ENCODE data around the gene FLNA.
"Not testable (repeated sequence)": the region's sequence is repeated elsewhere in the genome, so short reads cannot be mapped to it uniquely, and the experiment has no call there.

The FLNA gene

DNA sequence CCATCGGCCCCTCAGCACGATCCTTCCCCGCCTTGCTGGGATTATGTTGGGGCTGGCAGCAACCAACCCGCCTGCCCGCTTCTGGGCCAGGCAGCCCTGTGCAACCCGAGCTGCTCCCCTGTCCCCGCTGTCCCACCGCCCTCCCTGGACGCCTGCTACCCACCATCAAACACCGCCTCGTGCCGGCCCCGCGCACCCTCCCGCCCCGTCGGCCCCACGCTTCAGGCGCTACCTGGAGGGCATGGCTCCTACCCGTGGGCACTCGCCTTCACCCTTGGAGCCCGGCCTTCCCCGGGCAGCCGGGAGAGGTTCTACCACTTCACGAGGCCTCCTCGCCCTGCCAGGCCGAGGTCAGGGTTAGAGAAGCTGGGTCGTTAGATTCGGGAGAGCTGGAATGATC, 41.9 kb downstream of the FLNA start:
- no peak for DNase-seq

DNA sequence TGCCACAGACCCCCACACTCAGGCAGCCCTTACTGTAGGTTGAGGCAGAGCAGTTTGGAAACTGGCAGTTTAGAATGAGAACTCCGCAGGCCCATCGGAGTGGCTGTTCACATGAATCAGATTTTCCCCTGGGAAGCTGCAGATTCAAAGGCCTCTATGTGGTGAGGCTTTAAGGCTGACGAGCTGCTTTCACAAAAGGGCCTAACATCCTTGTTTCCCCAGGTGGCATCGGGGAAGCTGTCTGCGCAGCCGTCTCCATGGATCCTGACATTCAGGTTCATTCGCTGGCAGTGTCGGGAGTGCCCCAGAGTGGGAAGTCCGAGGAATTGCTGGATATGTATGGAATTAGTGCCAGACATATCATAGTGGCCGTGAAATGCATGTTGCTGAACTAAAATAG, 45.1 kb downstream of the FLNA start:
- no peak for DNase-seq

DNA sequence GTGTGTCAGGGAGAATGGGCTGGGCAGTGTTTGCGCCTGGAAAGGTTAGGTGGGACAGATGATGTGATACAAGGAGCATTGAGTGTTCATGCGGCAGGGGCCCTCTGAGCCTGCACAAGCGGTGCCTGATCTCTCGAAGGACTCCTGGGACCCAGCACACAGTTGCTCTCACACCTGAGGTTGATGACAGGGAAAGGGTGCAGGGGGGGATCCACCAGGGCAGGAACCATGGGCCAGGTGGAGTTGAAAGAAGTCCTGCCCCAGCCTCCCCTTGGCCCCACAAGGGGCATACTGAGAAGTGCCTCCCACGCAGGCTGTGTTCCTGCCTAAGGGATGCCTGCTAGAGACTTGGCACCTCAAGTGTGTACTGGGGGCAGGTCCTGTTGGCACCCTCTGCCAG, 45.8 kb downstream of the FLNA start:
- DNase-seq, result no peak

DNA sequence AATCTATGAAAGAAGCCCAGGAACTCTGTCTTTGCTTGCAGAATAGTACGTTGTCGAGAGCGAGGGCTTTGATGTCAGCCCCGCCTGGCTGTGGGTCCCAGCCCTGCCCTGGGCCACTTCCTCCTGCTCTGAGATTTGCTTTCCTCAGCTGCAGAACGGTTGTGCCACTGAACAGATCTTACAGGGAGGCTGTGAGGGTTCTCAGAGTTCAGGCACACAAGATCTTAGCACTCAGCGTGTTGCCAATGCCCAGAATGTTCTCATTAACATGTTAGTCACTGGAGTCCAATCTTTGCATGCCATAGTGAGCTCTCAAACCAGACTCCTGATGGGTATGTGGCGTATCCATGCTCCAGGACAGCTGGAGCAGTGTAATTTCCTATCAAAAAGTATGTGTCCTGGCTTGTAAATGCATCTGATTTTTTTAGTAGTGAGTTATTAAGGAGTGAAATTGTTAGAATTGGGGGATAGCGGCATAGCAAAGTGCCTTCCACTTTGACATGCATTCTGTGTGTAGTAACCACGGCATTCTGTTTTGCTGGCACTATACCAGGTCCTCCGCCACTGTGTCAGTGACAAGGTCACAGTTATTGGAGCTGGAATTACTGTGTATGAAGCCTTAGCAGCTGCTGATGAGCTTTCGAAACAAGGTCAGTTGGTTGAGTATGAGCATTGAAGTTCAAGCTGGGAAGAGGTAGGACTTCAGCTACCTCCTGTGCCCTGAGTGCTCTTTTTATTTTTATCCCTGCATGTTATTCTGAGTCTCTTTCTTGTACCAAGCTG, 47.2 kb downstream of the FLNA start:
- DNase-seq, result no peak

DNA sequence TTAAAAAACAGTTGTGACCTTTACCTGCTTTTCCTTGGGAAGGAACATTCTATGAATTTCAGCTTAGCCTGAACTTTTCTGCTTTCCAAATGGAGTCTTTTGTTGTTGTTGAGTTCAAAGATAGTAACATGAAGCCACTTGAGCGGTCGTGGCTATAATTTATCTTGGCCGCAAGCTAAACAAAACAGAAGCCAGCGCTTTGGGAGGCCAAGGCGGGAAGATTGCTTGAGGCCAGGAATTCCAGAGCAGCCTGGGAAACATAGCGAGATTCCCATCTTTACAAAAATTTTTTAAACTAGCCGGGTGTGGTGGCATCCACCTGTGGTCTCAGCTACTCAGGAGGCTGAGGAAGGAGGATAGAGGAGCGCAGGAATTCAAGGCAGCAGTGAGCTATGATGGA, 48.9 kb downstream of the FLNA start:
- DNase-seq, result no peak

DNA sequence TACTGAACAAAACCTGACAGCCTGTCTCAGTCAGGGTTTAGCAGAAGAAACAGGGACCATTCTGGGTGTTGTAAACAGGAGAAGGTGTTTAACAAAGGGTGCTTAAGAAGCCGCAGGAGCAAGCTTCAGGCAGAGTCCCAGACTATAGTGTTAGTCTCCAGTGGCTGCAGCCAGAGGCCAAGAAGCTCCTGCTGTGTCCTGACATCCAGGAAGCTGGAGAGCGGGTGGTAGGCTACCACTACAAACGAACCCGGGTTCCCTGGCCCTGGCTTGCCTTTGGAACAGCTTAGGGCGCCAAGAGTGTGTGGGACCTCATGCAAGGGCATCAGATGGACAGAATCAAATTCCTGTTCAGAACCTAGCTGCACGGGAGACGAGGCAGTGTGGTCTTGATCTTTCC, 50.9 kb downstream of the FLNA start:
- DNase-seq, result no peak

DNA sequence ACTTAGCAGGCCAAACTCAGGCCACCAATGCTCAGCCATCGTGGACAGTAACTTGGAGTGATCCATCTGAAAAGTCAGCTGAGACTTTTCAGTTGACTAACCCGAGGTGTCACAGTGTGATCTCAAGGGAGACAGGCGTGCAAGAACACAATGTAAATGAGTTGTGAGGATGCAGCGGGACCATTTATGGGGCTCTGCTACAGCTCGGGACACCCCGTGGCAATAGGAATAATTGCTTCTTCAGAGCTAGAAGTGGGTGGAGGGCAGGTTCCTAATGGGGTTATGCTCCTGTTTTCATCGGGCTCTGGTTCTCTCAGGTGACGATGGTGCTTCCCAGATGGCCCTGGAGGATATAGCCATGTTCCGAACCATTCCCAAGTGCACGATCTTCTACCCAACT, 51.5 kb downstream of the FLNA start:
- DNase-seq, result no peak

DNA sequence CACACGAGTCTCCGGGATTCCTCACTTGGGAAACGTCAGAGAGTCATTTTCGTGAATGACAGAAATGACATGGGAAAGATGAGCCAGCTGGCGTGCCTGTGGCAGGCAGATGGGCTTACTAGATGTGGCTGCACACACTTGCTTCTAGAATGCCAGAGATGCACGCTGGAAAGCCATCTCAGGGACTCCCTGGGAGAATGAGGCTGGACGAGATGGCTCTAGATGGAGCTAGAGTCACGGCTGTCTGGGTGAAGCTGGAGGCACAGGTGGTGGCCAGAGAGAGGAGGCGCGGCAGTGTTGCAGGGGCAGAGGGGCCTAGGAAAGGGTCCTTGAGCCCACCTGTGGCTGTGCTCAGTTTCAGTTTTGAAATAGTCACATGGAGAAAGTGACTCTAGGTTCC, 52.8 kb downstream of the FLNA start:
- DNase-seq, result no peak

DNA sequence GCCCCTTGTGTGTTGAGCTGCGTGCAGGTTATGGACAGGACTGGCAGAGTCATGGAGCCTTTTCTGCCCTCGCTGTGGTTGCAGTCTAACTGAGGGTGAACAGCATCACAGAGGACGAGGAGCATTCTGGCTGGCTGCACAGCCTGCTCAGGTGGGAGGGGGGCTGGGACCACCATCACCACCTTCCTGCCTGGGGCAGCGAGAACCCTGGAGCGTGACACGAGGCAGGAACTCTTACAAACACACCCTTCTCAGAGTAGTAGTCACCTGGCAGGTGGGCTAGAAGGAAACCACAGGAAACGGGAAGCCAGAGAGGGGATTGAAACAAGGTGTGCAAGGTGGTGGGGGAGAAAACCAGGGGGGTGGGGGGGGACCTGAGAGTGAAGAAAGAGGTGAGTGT, 53.3 kb downstream of the FLNA start:
- no peak for DNase-seq

DNA sequence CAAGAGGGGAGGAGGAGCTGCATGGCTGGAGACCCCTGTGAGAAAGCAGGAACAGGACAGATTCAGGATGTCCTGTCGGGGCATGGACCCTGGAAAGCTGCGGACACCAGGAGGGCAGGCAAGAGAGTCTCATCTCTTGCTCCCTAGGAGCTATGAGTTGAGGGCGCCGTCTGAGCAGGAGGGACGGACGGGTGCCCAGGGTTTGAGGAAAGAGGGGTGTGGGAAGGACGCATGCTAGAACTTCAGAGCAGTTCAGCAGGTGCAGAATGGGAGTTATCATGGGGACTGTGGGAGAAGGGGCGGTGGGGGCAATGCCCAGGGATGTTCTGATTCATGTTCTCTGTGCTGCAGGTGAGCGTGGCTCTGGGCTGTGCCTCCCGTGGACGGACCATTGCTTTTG, 54.0 kb downstream of the FLNA start:
- DNase-seq, result no peak

DNA sequence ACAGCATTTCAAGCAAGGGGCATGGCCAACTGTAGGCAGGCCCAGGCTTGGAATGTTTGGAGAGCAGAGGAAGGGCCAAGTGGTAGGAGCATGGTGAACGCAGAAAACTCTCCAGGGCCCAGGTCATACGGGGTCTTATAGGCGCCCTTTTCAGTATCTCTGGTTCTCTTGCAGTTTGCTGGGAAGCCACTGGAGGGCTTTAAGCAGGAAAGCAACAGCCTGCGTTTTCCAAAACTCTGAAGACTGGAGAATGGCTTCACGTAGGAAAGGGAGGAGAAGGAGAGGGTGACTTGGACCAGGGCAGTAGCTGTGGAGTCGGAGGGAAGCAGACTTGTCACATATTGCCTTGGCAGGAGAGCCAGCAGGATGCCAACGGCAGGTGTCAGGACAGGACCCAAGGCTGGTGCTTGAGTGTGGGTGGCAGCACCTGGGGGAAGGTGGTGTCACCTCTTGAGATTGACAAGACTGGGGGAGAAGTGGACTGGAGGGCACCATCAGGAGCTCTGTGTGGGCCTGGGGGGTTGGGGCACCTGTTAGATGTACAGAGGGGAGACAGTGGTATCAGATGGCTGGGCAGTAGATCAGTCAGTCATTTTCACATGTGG, 56.9 kb downstream of the FLNA start:
- DNase-seq, result peak; percentile 24

DNA sequence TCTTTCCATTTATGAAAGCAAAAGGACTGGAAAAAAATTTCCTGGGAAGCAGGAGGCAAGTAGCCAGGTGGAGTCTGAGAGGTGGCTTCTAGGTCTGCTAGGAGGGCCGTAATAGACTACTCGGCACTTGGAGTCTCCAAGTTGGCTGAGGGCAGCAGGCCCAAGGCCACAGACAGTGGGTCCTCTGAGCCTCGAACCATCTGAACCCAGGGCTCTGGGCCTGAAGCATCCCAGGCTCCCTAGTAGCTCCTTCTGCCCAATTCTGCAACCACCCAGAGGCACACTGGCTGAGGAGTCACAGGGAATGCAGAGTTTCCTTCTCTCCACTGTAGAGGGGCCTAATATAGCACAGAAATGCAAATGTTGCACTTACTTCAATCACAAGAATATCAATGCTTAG, 59.0 kb downstream of the FLNA start:
- DNase-seq, result no peak

DNA sequence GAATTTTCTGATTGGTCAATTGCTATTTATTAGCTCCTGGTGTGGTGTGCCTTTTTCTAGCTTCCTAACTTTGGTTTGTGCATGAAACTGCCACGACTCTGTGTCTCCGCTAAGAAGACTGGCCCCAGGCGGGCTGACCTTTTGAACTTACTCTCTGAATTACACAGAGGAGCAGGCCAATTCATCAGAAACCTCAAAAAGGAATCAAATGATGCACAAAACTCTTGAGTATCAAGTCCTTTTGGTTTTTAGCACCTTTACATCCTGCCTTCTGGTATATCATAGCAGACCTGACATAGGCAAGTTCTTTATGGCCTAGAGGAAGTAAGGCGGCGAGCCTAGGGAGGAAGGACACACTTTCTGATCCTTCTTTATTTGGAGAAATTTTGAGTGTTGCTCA, 61.3 kb downstream of the FLNA start:
- no peak for DNase-seq

DNA sequence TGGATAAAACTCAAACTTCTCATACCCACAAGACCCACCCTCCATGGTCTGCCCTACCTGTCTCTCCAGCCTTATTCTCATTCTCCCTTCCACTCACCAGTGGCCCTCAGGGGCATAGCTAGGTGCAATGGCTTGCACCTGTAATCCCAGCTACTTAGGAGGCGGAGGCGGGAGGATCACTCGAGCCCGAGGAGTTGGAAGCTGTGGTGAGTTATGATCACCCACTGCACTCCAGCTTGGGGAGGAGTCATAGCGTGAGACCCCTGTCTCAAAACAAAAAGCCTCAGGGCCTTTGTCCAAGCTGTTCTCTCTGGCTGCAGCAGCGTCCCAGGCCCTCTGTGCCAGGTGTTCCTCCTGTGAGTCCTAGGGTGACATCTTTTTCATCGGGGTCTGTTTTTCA, 62.3 kb downstream of the FLNA start:
- DNase-seq, result no peak

DNA sequence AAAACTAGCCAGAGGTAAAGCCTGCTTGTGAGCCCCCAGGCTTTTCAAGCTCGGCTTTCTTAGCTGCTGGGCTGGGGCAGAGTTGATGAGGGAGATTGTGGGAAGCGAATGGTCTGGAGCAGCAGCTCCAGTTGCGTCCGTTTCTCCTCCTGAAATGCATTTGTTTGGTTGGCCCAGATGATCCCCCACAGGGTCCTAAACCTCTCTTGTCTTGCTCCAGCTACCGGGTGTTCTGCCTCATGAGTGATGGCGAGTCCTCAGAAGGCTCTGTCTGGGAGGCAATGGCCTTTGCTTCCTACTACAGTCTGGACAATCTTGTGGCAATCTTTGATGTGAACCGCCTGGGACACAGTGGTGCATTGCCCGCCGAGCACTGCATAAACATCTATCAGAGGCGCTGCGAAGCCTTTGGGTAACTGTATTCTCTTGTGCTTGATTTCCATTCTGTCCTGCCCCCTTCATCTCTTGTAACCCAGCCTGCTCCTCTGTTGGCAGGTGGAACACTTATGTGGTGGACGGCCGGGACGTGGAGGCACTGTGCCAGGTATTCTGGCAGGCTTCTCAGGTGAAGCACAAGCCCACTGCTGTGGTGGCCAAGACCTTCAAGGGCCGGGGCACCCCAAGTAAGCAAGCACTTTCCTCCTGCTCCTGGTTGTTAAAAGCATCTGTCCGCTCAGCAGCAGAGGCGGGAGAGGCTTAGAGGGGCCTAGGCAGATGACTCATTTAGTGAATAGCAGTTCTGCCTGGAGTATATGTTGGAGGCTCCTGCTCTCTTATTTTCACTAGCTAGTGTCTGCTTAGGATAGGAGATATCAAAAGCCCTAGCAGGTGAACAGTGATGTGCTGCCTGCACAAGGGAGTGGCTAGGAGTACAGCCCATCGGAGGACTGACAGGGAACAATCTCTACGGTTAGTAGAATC, 63.6 kb downstream of the FLNA start:
- no peak for DNase-seq

DNA sequence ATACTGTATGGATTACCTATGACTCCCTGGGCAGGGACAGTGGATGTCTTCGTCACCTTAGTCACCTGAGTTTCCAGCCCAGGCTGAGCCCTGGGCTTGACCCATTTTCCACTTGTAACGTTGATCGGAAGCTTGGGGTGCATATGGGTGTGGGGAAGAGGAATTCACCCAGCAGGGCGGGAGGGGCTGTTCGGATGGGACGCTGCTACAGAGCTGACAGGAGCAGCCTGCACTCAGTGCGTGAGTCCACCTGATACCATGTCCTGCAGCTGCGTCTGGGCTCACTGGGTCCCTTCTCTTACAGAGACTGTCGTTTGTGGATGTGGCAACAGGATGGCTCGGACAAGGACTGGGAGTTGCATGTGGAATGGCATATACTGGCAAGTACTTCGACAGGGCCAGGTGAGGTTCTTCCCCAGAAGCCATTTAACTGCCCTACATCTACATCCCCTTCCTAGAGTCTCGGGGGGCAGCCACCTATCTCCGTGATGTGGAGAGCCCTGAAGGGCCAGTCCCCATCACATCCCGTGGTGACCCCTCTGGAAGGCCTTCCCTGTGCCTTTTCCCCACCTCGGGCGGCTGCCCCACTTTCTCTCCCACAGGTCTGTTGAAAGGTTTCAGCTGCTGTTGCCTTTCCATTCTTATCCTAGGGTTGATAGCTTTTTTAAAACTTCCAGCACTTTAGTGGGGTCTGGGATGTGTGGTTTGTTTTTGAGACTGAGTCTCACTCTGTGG, 65.2 kb downstream of the FLNA start:
- no peak for DNase-seq

DNA sequence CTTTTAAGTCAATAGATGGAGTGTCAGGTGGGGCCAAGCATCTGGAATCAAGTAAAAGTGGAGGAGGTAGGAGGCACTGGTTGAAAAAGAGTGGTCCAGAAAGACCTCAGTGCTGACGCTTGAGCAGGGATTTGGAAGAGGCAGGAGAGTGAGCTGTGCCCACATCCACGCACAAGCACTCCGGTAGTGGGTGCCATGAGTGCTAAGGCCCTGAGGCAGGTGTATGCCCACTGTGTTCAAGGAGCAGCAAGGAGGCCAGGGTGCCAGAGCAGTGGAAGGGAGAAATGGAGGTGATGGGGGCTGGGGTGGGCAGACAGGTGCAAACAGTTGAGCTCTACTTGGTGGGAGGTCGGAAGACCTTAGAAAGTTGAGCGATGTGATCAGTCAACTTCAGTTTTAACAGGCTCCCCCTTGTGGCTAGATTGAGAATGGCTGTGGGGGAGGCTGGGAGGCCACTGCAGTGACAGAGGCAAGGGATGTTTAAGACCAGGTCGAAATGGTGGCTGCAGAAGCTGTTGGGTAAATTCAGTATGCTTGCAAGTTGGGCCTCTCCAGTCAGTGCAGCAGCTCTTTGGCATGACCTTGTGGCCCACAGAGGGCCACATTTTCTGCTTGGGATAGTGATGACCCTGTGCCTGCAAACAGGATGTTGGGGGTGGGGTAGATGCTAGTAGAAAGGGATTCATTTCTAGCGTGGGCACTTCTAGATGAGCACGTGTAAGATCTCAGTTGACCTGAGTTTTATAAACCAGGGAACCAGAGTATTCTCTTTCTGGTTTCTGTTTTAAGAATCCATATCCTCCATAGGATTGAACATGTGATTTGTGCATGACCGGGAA, 66.1 kb downstream of the FLNA start:
- DNase-seq, result peak; percentile 54

DNA sequence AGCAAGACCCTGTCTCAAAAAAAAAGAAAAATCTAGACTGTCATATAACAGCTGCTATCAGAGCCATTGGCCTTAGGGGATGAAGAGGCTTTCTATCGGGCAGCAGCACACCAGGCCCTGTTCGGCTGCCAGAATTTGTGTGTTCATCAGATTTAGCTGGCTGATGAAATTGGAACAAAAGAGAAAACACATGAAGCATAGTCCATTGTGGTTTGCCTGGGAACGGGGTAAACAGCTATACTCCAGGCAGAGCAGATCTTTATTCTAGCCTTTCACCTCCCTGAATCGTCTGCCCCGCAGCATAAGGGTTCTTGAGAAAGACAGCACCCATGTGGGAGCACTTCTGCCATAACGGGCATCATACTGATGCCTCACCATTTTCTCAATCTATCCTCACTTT, 67.2 kb downstream of the FLNA start:
- no peak for DNase-seq

DNA sequence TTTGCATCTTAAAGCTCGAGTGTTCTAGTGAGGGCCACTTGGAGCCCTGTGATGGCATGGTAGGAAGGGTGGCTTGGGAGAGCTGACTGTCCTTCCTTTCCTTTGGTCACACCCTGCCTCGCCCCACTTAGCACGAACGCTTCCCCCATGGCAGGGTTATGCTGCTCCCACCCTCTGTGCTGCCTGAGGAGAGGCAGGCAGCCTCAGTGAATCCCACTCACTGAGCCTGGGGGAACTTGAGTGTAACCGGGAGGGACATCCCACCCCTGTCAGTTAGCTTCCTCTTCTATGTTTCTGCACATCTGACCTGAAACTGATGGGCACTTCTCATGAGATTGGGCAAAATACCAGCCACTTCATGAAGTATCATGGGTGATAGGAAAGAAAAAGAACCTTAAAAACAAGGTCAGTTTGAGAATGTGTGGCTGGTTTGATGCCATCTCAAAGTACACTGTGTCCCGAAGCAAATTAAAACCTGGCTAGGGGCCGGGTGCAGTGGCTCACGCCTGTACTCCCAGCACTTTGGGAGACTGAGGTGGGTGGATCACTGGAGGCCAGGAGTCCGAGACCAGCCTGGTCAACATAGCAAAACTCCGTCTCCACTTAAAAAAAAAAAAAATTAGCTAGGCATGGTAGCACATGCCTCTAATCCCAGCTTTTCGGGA, 68.8 kb downstream of the FLNA start:
- DNase-seq, result no peak

DNA sequence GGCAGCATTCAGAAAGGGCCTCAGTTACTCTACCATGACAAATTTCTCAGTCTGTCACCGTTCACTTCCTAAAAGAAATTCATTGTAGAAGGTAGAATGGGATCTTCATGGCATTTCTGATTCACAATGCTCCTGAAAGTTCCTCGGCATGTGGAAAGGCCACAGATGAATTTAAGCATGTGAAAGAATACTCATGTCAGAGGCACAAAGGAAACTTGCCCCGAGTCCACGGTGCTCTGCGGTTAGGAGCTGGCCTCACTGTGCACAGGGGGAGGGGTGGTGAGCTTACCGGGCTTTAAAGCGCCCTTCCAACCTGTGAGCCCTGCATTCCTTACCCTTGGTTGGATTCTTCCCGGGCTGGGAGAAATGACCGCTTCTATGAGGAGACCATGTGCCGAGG, 69.6 kb downstream of the FLNA start:
- peak; percentile 47 for DNase-seq

DNA sequence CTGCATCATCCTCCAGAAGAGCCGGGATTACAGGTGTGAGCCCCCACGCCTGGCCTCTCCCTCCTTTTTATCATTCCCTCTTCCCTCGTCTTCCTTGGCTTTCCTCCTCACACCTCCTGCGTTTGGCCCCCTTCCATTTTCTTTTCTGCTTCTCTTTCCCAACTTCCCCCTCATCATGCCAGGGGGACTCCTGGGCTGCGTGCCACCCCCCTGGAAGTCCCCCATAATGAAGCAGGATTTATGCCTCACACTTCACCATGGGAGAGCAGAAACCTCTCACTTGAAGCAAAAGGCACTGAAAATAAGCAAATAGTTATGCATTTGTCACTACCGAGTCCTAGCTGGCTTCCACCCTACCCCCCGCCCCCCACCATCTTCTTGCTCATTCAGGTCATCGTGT, 71.0 kb downstream of the FLNA start:
- DNase-seq, result no peak

DNA sequence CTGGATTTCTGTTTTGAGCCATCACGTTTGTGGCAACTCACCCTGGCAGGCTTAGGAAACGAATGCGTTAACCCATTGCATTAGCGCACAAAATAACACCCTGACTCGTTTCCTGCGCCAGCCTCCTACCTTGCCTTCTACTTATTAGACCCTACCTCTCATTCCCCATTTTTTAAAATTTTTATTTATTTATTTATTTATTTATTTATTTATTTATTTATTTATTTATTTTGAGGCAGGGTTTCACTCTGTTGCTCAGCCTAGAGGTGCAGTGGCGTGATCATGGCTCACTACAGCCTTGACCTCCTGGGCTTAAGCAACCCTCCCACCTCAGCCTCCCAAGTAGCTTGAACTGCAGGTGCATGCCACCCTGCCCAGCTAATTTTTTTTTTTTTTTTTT, 71.4 kb downstream of the FLNA start:
- not testable (repeated sequence) for DNase-seq

Data from retina (tissue), 1 donor.